B cell (primary cell): ENCODE measurements around the gene ZNF211. TPM values are rescaled to one million over a fixed set of nuclear protein-coding genes. Genes with fewer than 3 reads are reported as not detected.

ENCODE experiments used
- ATAC-seq: fragments of 200-7000 bp; cut with Tn5 transposase; one replicate; pipeline ENCODE4 v1.10.0; 2021; ENCODE audit warnings: low read depth, mild to moderate bottlenecking, moderate number of reproducible peaks, moderate library complexity
- CTCF ChIA-PET: fragments of 350-600 bp; sonication (Branson Sonifier 250); formaldehyde crosslinking; loops from one replicate; lab custom pipeline; 2021; ENCODE audit warnings: antibody characterized with exemption, inconsistent platforms; lab: Charles Lee
- POLR2A ChIA-PET: fragments of 350-600 bp; sonication (Branson Sonifier 250); formaldehyde crosslinking; loops from one replicate; lab custom pipeline; 2021; ENCODE audit warnings: antibody characterized with exemption; lab: Charles Lee
- DNase-seq: peaks from one replicate; pipeline ENCODE4 v3.0.0; 2013
- H2AFZ ChIP-seq: 2 replicates; pipeline ENCODE4 v1.6.1; 2012; ENCODE audit warnings: mild to moderate bottlenecking, low read depth, low read length; ENCODE audit not compliant: insufficient read depth, poor library complexity, severe bottlenecking
- H3K27ac ChIP-seq, 2 donors: 1 replicate in 1 of 2; 2 replicates in 1 of 2; pipeline ENCODE4 v1.5.1; 2012 to 2013; ENCODE audit warnings: low read length in 2 of 2, mild to moderate bottlenecking in 2 of 2, moderate library complexity in 1 of 2
- H3K27me3 ChIP-seq, 4 experiments: fragments of 200-600 bp in 1 of 4; sonication (generic) in 1 of 4; replicated peaks in 1 of 4; 1 replicate in 2 of 4; 2 replicates in 2 of 4; pipeline versions ENCODE4 v1.6.1 to v1.7.0; 2013 to 2016; ENCODE audit warnings: low read length in 3 of 4, mild to moderate bottlenecking in 2 of 4, mixed read lengths in 1 of 4, moderate library complexity in 1 of 4; ENCODE audit not compliant: insufficient read depth in 4 of 4, control insufficient read depth in 3 of 4; ENCODE audit errors: control extremely low read depth in 1 of 4
- H3K36me3 ChIP-seq, 2 experiments: replicated peaks in 1 of 2; 1 replicate in 1 of 2; 2 replicates in 1 of 2; pipeline versions ENCODE4 v1.6.1 to v1.7.1; 2013; ENCODE audit warnings: low read length in 1 of 2; ENCODE audit not compliant: insufficient read depth in 2 of 2, control insufficient read depth in 1 of 2; ENCODE audit errors: control extremely low read depth in 1 of 2, extremely low read depth in 1 of 2
- H3K4me1 ChIP-seq, 2 donors: fragments of 200-600 bp in 1 of 2; sonication (generic) in 1 of 2; 1 replicate in 1 of 2; 2 replicates in 1 of 2; pipeline versions ENCODE4 v1.5.1 to v1.6.1; 2013 to 2017; ENCODE audit warnings: low read length in 2 of 2; ENCODE audit not compliant: control insufficient read depth in 2 of 2, insufficient read depth in 2 of 2
- H3K4me2 ChIP-seq: replicated peaks from 2 replicates; pipeline ENCODE3; 2012; ENCODE audit warnings: mild to moderate bottlenecking, low read depth, low read length; ENCODE audit not compliant: poor library complexity, severe bottlenecking
- H3K4me3 ChIP-seq, 5 experiments: fragments of 200-600 bp in 1 of 5; sonication (generic) in 1 of 5; 1 replicate in 3 of 5; 2 replicates in 2 of 5; pipeline versions ENCODE4 v1.5.1 to v1.7.0; 2011 to 2016; ENCODE audit warnings: low read length in 4 of 5, mild to moderate bottlenecking in 4 of 5, low read depth in 2 of 5, control low read depth in 1 of 5, moderate library complexity in 1 of 5; ENCODE audit not compliant: insufficient read depth in 1 of 5; ENCODE audit errors: control extremely low read depth in 1 of 5, extremely low read depth in 1 of 5
- H3K79me2 ChIP-seq: fragments of 200-600 bp; sonication (generic); one replicate; pipeline ENCODE4 v1.6.0; 2016; ENCODE audit warnings: low read length; ENCODE audit not compliant: control insufficient read depth, insufficient read depth
- H3K9ac ChIP-seq: fragments of 200-600 bp; sonication (generic); 2 replicates; pipeline ENCODE4 v1.6.1; 2017; ENCODE audit warnings: mild to moderate bottlenecking, low read length, moderate library complexity
- H3K9me3 ChIP-seq, 3 donors: one replicate each; pipeline versions ENCODE4 v1.6.1 to v1.7.1; 2013; ENCODE audit warnings: low read length in 2 of 3; ENCODE audit not compliant: control insufficient read depth in 2 of 3, insufficient read depth in 1 of 3; ENCODE audit errors: control extremely low read depth in 1 of 3
- H4K20me1 ChIP-seq: 2 replicates; pipeline ENCODE4 v1.6.0; 2012; ENCODE audit warnings: mild to moderate bottlenecking, low read length; ENCODE audit not compliant: insufficient read depth, control insufficient read depth, poor library complexity, severe bottlenecking
- H3K27ac Mint-ChIP-seq: one replicate; pipeline ENCODE4 v1.8.0; 2021; ENCODE audit warnings: mixed read lengths
- H3K27me3 Mint-ChIP-seq: one replicate; pipeline ENCODE4 v1.8.0; 2021; ENCODE audit warnings: mixed read lengths
- H3K4me1 Mint-ChIP-seq: one replicate; pipeline ENCODE4 v1.8.0; 2021; ENCODE audit warnings: mixed read lengths
- H3K4me3 Mint-ChIP-seq: one replicate; pipeline ENCODE4 v1.8.0; 2021; ENCODE audit warnings: mixed read lengths
- H3K9me3 Mint-ChIP-seq: one replicate; pipeline ENCODE4 v1.8.0; 2022; ENCODE audit warnings: mixed read lengths; ENCODE audit not compliant: insufficient read depth
- CTCF ChIP-seq: fragments of 200-600 bp; IDR thresholded peaks from one replicate; pipeline ENCODE4 v1.8.0; 2022; ENCODE audit warnings: antibody characterized with exemption, mild to moderate bottlenecking
- EZH2 ChIP-seq: IDR thresholded peaks from 2 replicates; pipeline ENCODE4 v1.6.1; 2012; ENCODE audit warnings: borderline replicate concordance, low read depth, mild to moderate bottlenecking, moderate library complexity, low read length; ENCODE audit not compliant: insufficient read depth, poor library complexity, severe bottlenecking
- WGBS: methylation state at CpG from one replicate; pipeline ENCODE4 v1.1.5; 2013; ENCODE audit warnings: missing lambda C conversion rate; ENCODE audit not compliant: insufficient coverage; 5-methylcytosine and 5-hydroxymethylcytosine counted together
- intact Hi-C: fragments of 100-400 bp; cut with micrococcal nuclease; formaldehyde crosslinking; loops from one replicate; pipeline ENCODE4 v1.10.0; 2022
- polyA plus RNA-seq: library from polyadenylated mRNA; depleted of rRNA; stranded (reverse); fragments of >200 nt; gene quantifications from 2 replicates; pipeline ENCODE4 v1.2.3, GENCODE V29; 2012
- total RNA-seq, 2 donors: library from RNA; stranded (reverse); fragments of 120-200 nt in 1 of 2; gene quantifications; 1 replicate in 1 of 2; 2 replicates in 1 of 2; pipeline versions ENCODE4 v1.2.3 to v1.2.4, GENCODE V29; 2013 to 2022

The ZNF211 gene
- total and polyA plus RNA-seq, 2 donors (not counting 1 experiment from before 2014, with no cell fraction given) = 24.4 to 53.5 TPM

GRCh38 chr19:57665261-57665806 lies 32.4 kb downstream of the ZNF211 start:
- POLR2A ChIA-PET = no interaction called here
- DNase-seq (no peak), ATAC-seq (no peak)
- Histone ChIP-seq H4K20me1 (no peaks in the 10 kb centered on the region), H3K36me3 (no peaks in the 10 kb centered on the region), H3K4me2 (no peak overlapping the region), H3K4me1 (peaks cover 9 to 13% of the 10 kb centered on the region in 2 donors), H3K27ac (no peak overlapping the region), H3K9ac (no peak overlapping the region), H3K79me2 (no peaks in the 10 kb centered on the region), H3K4me3 (no peak overlapping the region), H2AFZ (no peak overlapping the region), H3K27me3 (peaks cover 0 to 47% (median 16%) of the 10 kb centered on the region in 4 experiments), H3K9me3 (peaks cover 0 to 3% (median 1%) of the 10 kb centered on the region in 3 donors)
- Mint-ChIP-seq H3K9me3 (no peaks in the 10 kb centered on the region), H3K27me3 (peaks cover 30% of the 10 kb centered on the region), H3K4me1 (peaks cover 13% of the 10 kb centered on the region), H3K4me3 (peak overlapping the region; percentile 73), H3K27ac (no peak overlapping the region)
- TF ChIP-seq CTCF (no peak), EZH2 (no peak)
- intact Hi-C loops = no loop called here
- CTCF ChIA-PET = no interaction called here
- 100% methylated on average over 8 of the region's 9 CpGs for WGBS

GRCh38 chr19:57667228-57667627 lies 34.3 kb downstream of the ZNF211 start:
- Histone ChIP-seq H3K79me2 (no peaks in the 10 kb centered on the region), H3K4me2 (no peak overlapping the region), H4K20me1 (no peaks in the 10 kb centered on the region), H2AFZ (no peak overlapping the region), H3K4me3 (no peak overlapping the region), H3K9ac (no peak overlapping the region), H3K27ac (no peak overlapping the region), H3K36me3 (no peaks in the 10 kb centered on the region), H3K9me3 (peaks cover 0 to 3% (median 0%) of the 10 kb centered on the region in 3 donors), H3K4me1 (peaks cover 9 to 13% of the 10 kb centered on the region in 2 donors), H3K27me3 (peaks cover 0 to 48% (median 14%) of the 10 kb centered on the region in 4 experiments)
- ChIA-PET POLR2A (no interaction called here), CTCF (no interaction called here)
- Mint-ChIP-seq H3K4me3 (no peak overlapping the region), H3K27ac (no peak overlapping the region), H3K27me3 (peaks cover 34% of the 10 kb centered on the region), H3K4me1 (peaks cover 13% of the 10 kb centered on the region), H3K9me3 (no peaks in the 10 kb centered on the region)
- intact Hi-C loops = no loop called here
- DNase-seq (no peak), ATAC-seq (no peak)
- 100% methylated on average over 1 of the region's 1 CpG for WGBS
- TF ChIP-seq EZH2 = no peak
- no peak for TF ChIP-seq CTCF
